Ishikawa (cell line): ENCODE measurements around the gene LAMA3.

Experiments
- CEBPB ChIP-seq: IDR thresholded peaks from 2 replicates; pipeline ENCODE4 v1.6.1; 2012
- EP300 ChIP-seq: IDR thresholded peaks from 2 replicates; pipeline ENCODE4 v1.6.1; 2012; ENCODE audit warnings: borderline replicate concordance
- MAX ChIP-seq: IDR thresholded peaks from 2 replicates; pipeline ENCODE4 v1.6.1; 2012
- RAD21 ChIP-seq: IDR thresholded peaks from 2 replicates; pipeline ENCODE4 v1.6.1; 2012; ENCODE audit warnings: low read depth
- TAF1 ChIP-seq: IDR thresholded peaks from 2 replicates; pipeline ENCODE4 v1.6.1; 2012; ENCODE audit warnings: low read depth, mild to moderate bottlenecking
- TCF12 ChIP-seq: IDR thresholded peaks from 2 replicates; pipeline ENCODE4 v1.6.1; 2012; ENCODE audit warnings: low read depth
- YY1 ChIP-seq: IDR thresholded peaks from 2 replicates; pipeline ENCODE4 v1.6.1; 2012; ENCODE audit warnings: low read depth
- TF ChIP-seq, protein P1 (sequence below): IDR thresholded peaks from 2 replicates; pipeline ENCODE4 v1.6.1; 2012; ENCODE audit warnings: low read depth, mild to moderate bottlenecking
- TF ChIP-seq, protein P2 (sequence below): IDR thresholded peaks from 2 replicates; pipeline ENCODE4 v1.6.1; 2012

- TF ChIP-seq, protein P1, sequence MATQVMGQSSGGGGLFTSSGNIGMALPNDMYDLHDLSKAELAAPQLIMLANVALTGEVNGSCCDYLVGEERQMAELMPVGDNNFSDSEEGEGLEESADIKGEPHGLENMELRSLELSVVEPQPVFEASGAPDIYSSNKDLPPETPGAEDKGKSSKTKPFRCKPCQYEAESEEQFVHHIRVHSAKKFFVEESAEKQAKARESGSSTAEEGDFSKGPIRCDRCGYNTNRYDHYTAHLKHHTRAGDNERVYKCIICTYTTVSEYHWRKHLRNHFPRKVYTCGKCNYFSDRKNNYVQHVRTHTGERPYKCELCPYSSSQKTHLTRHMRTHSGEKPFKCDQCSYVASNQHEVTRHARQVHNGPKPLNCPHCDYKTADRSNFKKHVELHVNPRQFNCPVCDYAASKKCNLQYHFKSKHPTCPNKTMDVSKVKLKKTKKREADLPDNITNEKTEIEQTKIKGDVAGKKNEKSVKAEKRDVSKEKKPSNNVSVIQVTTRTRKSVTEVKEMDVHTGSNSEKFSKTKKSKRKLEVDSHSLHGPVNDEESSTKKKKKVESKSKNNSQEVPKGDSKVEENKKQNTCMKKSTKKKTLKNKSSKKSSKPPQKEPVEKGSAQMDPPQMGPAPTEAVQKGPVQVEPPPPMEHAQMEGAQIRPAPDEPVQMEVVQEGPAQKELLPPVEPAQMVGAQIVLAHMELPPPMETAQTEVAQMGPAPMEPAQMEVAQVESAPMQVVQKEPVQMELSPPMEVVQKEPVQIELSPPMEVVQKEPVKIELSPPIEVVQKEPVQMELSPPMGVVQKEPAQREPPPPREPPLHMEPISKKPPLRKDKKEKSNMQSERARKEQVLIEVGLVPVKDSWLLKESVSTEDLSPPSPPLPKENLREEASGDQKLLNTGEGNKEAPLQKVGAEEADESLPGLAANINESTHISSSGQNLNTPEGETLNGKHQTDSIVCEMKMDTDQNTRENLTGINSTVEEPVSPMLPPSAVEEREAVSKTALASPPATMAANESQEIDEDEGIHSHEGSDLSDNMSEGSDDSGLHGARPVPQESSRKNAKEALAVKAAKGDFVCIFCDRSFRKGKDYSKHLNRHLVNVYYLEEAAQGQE: no peak
- no peak for TF ChIP-seq RAD21
- no peak for TF ChIP-seq TAF1
- TF ChIP-seq, protein P2, sequence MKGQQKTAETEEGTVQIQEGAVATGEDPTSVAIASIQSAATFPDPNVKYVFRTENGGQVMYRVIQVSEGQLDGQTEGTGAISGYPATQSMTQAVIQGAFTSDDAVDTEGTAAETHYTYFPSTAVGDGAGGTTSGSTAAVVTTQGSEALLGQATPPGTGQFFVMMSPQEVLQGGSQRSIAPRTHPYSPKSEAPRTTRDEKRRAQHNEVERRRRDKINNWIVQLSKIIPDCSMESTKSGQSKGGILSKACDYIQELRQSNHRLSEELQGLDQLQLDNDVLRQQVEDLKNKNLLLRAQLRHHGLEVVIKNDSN: no peak
- no peak for TF ChIP-seq EP300
- no peak for TF ChIP-seq TCF12
- no peak for TF ChIP-seq CEBPB
- no peak for TF ChIP-seq YY1
- TF ChIP-seq MAX: no peak
Observed at GRCh38 chr18:23941791-23942190, 252.5 kb downstream of the LAMA3 start.
